Stomach (tissue), 4 donors: Measurements from ENCODE around the gene KIF3B.

Experiments used
- EP300 ChIP-seq: sonication (generic); formaldehyde crosslinking; IDR thresholded peaks from one replicate; pipeline ENCODE4 v1.6.1; 2017; ENCODE audit warnings: antibody characterized with exemption
- TF ChIP-seq, protein P1 (sequence below), 7 experiments: fragments of 450-650 bp in 4 of 7; fragments of 200-600 bp in 3 of 7; sonication (generic) in 3 of 7; IDR thresholded peaks; one replicate each; pipeline ENCODE4 v1.5.1; 2016 to 2019; ENCODE audit warnings: antibody characterized with exemption in 7 of 7, control low read depth in 2 of 7, mild to moderate bottlenecking in 1 of 7

DNA sequence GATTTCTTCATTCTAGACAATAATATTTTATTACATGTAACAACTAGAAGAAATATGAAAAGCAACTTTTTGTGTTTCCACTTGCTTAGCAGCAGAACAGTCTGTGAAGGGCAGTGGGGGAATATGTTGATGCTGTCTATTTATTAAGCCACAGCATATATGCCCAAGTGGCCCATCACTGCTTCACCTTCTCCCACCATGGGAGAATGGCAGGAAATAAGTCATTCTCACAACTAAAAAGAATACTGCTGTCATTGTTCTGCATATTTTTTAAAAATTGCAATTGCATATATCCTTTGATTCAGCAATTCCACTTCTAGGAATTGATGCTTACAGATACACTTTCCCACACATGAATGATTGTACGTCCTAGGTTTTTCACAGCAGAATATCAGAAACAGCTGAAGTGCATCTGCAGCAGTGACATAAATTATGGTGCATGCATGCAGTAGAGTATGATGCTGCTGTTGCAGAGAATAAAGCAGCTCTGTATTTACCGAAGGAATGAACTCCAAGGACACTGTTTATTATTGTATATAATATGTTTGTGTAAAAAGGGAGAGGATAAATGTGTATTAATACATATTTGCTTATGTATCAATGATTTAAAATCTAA, 26.8 kb downstream of the KIF3B start:
- TF ChIP-seq, protein P1, sequence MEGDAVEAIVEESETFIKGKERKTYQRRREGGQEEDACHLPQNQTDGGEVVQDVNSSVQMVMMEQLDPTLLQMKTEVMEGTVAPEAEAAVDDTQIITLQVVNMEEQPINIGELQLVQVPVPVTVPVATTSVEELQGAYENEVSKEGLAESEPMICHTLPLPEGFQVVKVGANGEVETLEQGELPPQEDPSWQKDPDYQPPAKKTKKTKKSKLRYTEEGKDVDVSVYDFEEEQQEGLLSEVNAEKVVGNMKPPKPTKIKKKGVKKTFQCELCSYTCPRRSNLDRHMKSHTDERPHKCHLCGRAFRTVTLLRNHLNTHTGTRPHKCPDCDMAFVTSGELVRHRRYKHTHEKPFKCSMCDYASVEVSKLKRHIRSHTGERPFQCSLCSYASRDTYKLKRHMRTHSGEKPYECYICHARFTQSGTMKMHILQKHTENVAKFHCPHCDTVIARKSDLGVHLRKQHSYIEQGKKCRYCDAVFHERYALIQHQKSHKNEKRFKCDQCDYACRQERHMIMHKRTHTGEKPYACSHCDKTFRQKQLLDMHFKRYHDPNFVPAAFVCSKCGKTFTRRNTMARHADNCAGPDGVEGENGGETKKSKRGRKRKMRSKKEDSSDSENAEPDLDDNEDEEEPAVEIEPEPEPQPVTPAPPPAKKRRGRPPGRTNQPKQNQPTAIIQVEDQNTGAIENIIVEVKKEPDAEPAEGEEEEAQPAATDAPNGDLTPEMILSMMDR (IDR thresholded peaks at IDR 0.05) = no peak
- no peak for TF ChIP-seq EP300
